ENCODE data around the gene DMP1.

DMP1 gene, protein sequence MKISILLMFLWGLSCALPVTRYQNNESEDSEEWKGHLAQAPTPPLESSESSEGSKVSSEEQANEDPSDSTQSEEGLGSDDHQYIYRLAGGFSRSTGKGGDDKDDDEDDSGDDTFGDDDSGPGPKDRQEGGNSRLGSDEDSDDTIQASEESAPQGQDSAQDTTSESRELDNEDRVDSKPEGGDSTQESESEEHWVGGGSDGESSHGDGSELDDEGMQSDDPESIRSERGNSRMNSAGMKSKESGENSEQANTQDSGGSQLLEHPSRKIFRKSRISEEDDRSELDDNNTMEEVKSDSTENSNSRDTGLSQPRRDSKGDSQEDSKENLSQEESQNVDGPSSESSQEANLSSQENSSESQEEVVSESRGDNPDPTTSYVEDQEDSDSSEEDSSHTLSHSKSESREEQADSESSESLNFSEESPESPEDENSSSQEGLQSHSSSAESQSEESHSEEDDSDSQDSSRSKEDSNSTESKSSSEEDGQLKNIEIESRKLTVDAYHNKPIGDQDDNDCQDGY

GRCh38 chr4:87649980-87650379 lies at the start of gene DMP1:
Gene DMP1, plus strand, starts transcription at chr4:87650280. Its CDS starts 6,213 bp downstream, at chr4:87656493.
- TF ChIP-seq, protein P1, sequence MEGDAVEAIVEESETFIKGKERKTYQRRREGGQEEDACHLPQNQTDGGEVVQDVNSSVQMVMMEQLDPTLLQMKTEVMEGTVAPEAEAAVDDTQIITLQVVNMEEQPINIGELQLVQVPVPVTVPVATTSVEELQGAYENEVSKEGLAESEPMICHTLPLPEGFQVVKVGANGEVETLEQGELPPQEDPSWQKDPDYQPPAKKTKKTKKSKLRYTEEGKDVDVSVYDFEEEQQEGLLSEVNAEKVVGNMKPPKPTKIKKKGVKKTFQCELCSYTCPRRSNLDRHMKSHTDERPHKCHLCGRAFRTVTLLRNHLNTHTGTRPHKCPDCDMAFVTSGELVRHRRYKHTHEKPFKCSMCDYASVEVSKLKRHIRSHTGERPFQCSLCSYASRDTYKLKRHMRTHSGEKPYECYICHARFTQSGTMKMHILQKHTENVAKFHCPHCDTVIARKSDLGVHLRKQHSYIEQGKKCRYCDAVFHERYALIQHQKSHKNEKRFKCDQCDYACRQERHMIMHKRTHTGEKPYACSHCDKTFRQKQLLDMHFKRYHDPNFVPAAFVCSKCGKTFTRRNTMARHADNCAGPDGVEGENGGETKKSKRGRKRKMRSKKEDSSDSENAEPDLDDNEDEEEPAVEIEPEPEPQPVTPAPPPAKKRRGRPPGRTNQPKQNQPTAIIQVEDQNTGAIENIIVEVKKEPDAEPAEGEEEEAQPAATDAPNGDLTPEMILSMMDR (IDR thresholded peaks at IDR 0.05; ENCODE audit: low read length) = no peak
- TF ChIP-seq EZH2 (IDR thresholded peaks at IDR 0.05; ENCODE audit: borderline replicate concordance, low read length) = no peak
- H3K27ac ChIP-seq (ENCODE audit: low read depth, low read length, poor library complexity, severe bottlenecking) = no peak within 1 kb of the TSS
- H3K36me3 ChIP-seq (ENCODE audit: insufficient read depth, low read length) = no peaks in the 10 kb centered on the region
- H3K79me2 ChIP-seq (ENCODE audit: insufficient read depth, low read length) = no peaks in the 10 kb centered on the region
- H3K9ac ChIP-seq (ENCODE audit: low read length) = no peak within 1 kb of the TSS
- H3K27me3 ChIP-seq (ENCODE audit: insufficient read depth, low read length) = no peaks in the 10 kb centered on the region
- H3K9me3 ChIP-seq (ENCODE audit: low read length) = no peaks in the 10 kb centered on the region
- no peak within 1 kb of the TSS for H3K4me2 ChIP-seq (ENCODE audit: low read length)
- H2AFZ ChIP-seq (ENCODE audit: low read length) = no peak within 1 kb of the TSS
- H3F3A ChIP-seq (ENCODE audit: insufficient read depth, low read length) = no peaks in the 10 kb centered on the region
- H3K4me1 ChIP-seq (ENCODE audit: insufficient read depth, low read length, severe bottlenecking) = no peaks in the 10 kb centered on the region
- no peaks in the 10 kb centered on the region for H3K9me2 ChIP-seq (ENCODE audit: low read depth, low read length)
- no peak within 1 kb of the TSS for H3K4me3 ChIP-seq (ENCODE audit: low read depth, low read length, poor library complexity, severe bottlenecking)
- no peaks in the 10 kb centered on the region for H4K20me1 ChIP-seq (ENCODE audit: insufficient read depth, low read length)

GRCh38 chr4:87601361-87601760 lies 48.7 kb upstream of the DMP1 start:
- H3K9me2 ChIP-seq (ENCODE audit: low read depth, low read length) = no peaks in the 10 kb centered on the region
- H3K36me3 ChIP-seq (ENCODE audit: insufficient read depth, low read length) = no peaks in the 10 kb centered on the region
- H3K4me2 ChIP-seq (ENCODE audit: low read length) = no peak overlapping the region
- no peak for TF ChIP-seq EZH2 (IDR thresholded peaks at IDR 0.05; ENCODE audit: borderline replicate concordance, low read length)
- TF ChIP-seq, protein P1 (IDR thresholded peaks at IDR 0.05; ENCODE audit: low read length) = no peak
- no peaks in the 10 kb centered on the region for H3K27me3 ChIP-seq (ENCODE audit: insufficient read depth, low read length)
- H3K4me3 ChIP-seq (ENCODE audit: low read depth, low read length, poor library complexity, severe bottlenecking) = no peak overlapping the region
- H3K27ac ChIP-seq (ENCODE audit: low read depth, low read length, poor library complexity, severe bottlenecking) = no peak overlapping the region
- no peak overlapping the region for H3K9ac ChIP-seq (ENCODE audit: low read length)
- no peaks in the 10 kb centered on the region for H3K9me3 ChIP-seq (ENCODE audit: low read length)
- H4K20me1 ChIP-seq (ENCODE audit: insufficient read depth, low read length) = no peaks in the 10 kb centered on the region
- no peaks in the 10 kb centered on the region for H3K79me2 ChIP-seq (ENCODE audit: insufficient read depth, low read length)
- H3K4me1 ChIP-seq (ENCODE audit: insufficient read depth, low read length, severe bottlenecking) = no peaks in the 10 kb centered on the region
- H2AFZ ChIP-seq (ENCODE audit: low read length) = no peak overlapping the region
- no peaks in the 10 kb centered on the region for H3F3A ChIP-seq (ENCODE audit: insufficient read depth, low read length)

DNA sequence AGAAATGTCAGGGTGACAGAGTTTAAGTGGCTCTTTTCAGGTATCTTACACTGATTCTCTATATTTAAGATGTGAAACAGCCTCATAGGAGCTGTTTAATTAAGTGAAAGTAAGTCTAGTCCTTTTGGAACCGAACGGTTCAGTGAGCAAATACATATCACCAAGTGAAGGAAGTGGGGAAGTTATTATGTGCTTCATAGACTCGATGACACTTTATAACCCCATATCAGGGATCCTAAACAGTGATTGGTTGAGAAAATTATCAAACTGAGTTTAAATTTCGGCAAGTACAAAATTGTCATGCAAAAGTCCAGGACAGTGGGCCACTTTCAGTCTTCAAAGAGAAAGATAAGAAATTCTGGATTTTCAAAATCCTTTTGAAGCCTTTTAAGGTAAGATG lies 41.9 kb upstream of the DMP1 start, which contains the start of gene DSPP:
Gene DSPP, plus strand, starts transcription at position 301 of the 400 bp plus-strand sequence. CDS start 2,380 bp downstream, outside the sequence.
- Histone ChIP-seq H3K9ac (ENCODE audit: low read length) (no peak within 1 kb of the TSS), H3K9me3 (ENCODE audit: low read length) (no peaks in the 10 kb centered on the region), H3K4me3 (ENCODE audit: low read depth, low read length, poor library complexity, severe bottlenecking) (no peak within 1 kb of the TSS), H3K27ac (ENCODE audit: low read depth, low read length, poor library complexity, severe bottlenecking) (no peak within 1 kb of the TSS), H3K9me2 (ENCODE audit: low read depth, low read length) (no peaks in the 10 kb centered on the region), H3K36me3 (ENCODE audit: insufficient read depth, low read length) (no peaks in the 10 kb centered on the region), H3K4me1 (ENCODE audit: insufficient read depth, low read length, severe bottlenecking) (no peaks in the 10 kb centered on the region), H4K20me1 (ENCODE audit: insufficient read depth, low read length) (no peaks in the 10 kb centered on the region), H3K4me2 (ENCODE audit: low read length) (no peak within 1 kb of the TSS), H3F3A (ENCODE audit: insufficient read depth, low read length) (no peaks in the 10 kb centered on the region), H3K79me2 (ENCODE audit: insufficient read depth, low read length) (no peaks in the 10 kb centered on the region), H2AFZ (ENCODE audit: low read length) (no peak within 1 kb of the TSS), H3K27me3 (ENCODE audit: insufficient read depth, low read length) (no peaks in the 10 kb centered on the region)
- TF ChIP-seq EZH2 (IDR thresholded peaks at IDR 0.05; ENCODE audit: borderline replicate concordance, low read length) = no peak
- TF ChIP-seq, protein P1 (IDR thresholded peaks at IDR 0.05; ENCODE audit: low read length) = no peak

Data from OCI-LY1 (cell line).